Fibroblast of lung (primary cell): Measurements from ENCODE around the gene SMOC2. TPM values are rescaled to one million over a fixed set of nuclear protein-coding genes. Genes with fewer than 3 reads are reported as not detected.

Experiments
- DNase-seq, 2 donors: peaks; one replicate each; pipeline versions ENCODE4 v3.0.0 to v3.0.0-alpha.2; 2010; ENCODE audit warnings: low read depth in 2 of 2
- H2AFZ ChIP-seq: 2 replicates; pipeline ENCODE4 v1.5.1; 2012; ENCODE audit warnings: low read length, control low read depth, inconsistent platforms
- H3K27ac ChIP-seq: 2 replicates; pipeline ENCODE4 v1.5.1; 2011; ENCODE audit warnings: low read length, control low read depth; ENCODE audit not compliant: insufficient read depth
- H3K27me3 ChIP-seq: 2 replicates; pipeline ENCODE4 v1.5.1; 2011; ENCODE audit warnings: mild to moderate bottlenecking, low read length; ENCODE audit not compliant: control insufficient read depth, insufficient read depth
- H3K36me3 ChIP-seq: 2 replicates; pipeline ENCODE4 v1.5.1; 2011; ENCODE audit warnings: low read length; ENCODE audit not compliant: control insufficient read depth, insufficient read depth
- H3K4me1 ChIP-seq: 2 replicates; pipeline ENCODE4 v1.5.1; 2011; ENCODE audit warnings: low read length; ENCODE audit not compliant: control insufficient read depth, insufficient read depth; ENCODE audit errors: extremely low read depth
- H3K4me2 ChIP-seq: 2 replicates; pipeline ENCODE4 v1.5.1; 2011; ENCODE audit warnings: low read length, control low read depth; ENCODE audit not compliant: insufficient read depth; ENCODE audit errors: extremely low read depth
- H3K4me3 ChIP-seq, 4 experiments: fragments of 200-600 bp in 1 of 4; sonication (generic) in 1 of 4; replicated peaks in 1 of 4; 2 replicates each; pipeline ENCODE4 v1.5.1; 2011 to 2016; ENCODE audit warnings: low read length in 4 of 4, low read depth in 3 of 4, mild to moderate bottlenecking in 3 of 4, control low read depth in 2 of 4, inconsistent platforms in 1 of 4, mixed read lengths in 1 of 4; ENCODE audit not compliant: insufficient read depth in 1 of 4; ENCODE audit errors: control extremely low read depth in 1 of 4
- H3K79me2 ChIP-seq: 2 replicates; pipeline ENCODE4 v1.5.1; 2012; ENCODE audit warnings: mild to moderate bottlenecking, low read length, inconsistent platforms; ENCODE audit not compliant: control insufficient read depth, insufficient read depth
- H3K9ac ChIP-seq: 2 replicates; pipeline ENCODE4 v1.5.1; 2011; ENCODE audit warnings: mild to moderate bottlenecking, low read length, control low read depth; ENCODE audit not compliant: insufficient read depth
- H3K9me3 ChIP-seq: 2 replicates; pipeline ENCODE4 v1.5.1; 2012; ENCODE audit warnings: low read depth, low read length; ENCODE audit not compliant: control insufficient read depth, insufficient read depth
- H4K20me1 ChIP-seq: 2 replicates; pipeline ENCODE4 v1.5.1; 2011; ENCODE audit warnings: low read length; ENCODE audit not compliant: control insufficient read depth, insufficient read depth; ENCODE audit errors: extremely low read depth
- EZH2 ChIP-seq: IDR thresholded peaks from 2 replicates; pipeline ENCODE4 v1.5.1; 2012; ENCODE audit warnings: low read length, control low read depth, mild to moderate bottlenecking; ENCODE audit errors: missing control alignments
- polyA plus RNA-seq, 2 donors: library from polyadenylated mRNA; depleted of rRNA in 1 of 2; stranded (reverse) in 1 of 2; unstranded in 1 of 2; fragments of >200 nt; gene quantifications; 2 replicates each; pipeline ENCODE4 v1.2.1, GENCODE V29; 2011 to 2012; ENCODE audit warnings: missing spikeins in 1 of 2
- total RNA-seq: library from RNA; depleted of rRNA; stranded (reverse); fragments of >200 nt; gene quantifications from 2 replicates; pipeline ENCODE4 v1.2.1, GENCODE V29; 2014
- TF ChIP-seq, protein P1 (sequence below), 2 donors: IDR thresholded peaks in 1 of 2; conservative IDR thresholded peaks in 1 of 2; 1 replicate in 1 of 2; 2 replicates in 1 of 2; pipeline ENCODE4 v1.5.1; 2011 to 2012; ENCODE audit warnings: low read length in 2 of 2, control low read depth in 1 of 2, inconsistent platforms in 1 of 2, low read depth in 1 of 2, mild to moderate bottlenecking in 1 of 2

Gene SMOC2
- total and polyA plus RNA-seq, 2 donors (not counting 1 experiment from before 2014, with no cell fraction given): not detected

DNA sequence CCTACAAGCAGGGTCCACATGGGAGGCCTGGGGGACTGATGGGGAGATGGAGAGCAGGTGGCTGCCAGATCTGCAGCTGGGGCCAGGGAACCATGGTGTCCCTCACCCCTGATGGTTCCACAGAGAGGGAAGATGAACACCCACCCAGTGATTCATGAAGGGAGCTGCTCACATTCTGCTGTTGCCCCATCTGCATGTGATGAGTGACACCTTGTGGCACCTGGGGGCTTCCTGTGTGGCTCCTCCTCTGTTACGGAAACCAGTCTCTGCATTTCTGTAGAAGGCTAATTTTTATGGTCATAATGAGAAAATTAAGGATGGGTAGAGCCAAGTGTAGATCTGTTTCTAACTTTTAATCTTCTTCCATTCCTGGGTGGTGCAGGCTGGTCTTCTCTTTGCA, 217.1 kb downstream of the SMOC2 start:
- H3K4me1 ChIP-seq: no peaks in the 10 kb centered on the region
- H3K4me2 ChIP-seq: no peak overlapping the region
- H3K27ac ChIP-seq: no peak overlapping the region
- H3K4me3 ChIP-seq: no peak overlapping the region
- no peak for TF ChIP-seq EZH2
- TF ChIP-seq, protein P1, sequence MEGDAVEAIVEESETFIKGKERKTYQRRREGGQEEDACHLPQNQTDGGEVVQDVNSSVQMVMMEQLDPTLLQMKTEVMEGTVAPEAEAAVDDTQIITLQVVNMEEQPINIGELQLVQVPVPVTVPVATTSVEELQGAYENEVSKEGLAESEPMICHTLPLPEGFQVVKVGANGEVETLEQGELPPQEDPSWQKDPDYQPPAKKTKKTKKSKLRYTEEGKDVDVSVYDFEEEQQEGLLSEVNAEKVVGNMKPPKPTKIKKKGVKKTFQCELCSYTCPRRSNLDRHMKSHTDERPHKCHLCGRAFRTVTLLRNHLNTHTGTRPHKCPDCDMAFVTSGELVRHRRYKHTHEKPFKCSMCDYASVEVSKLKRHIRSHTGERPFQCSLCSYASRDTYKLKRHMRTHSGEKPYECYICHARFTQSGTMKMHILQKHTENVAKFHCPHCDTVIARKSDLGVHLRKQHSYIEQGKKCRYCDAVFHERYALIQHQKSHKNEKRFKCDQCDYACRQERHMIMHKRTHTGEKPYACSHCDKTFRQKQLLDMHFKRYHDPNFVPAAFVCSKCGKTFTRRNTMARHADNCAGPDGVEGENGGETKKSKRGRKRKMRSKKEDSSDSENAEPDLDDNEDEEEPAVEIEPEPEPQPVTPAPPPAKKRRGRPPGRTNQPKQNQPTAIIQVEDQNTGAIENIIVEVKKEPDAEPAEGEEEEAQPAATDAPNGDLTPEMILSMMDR (conservative IDR thresholded peaks at IDR 0.05 in 1 of 2, IDR thresholded peaks at IDR 0.05 in 1 of 2; ENCODE audit: low read depth in 1 of 2, low read length in 2 of 2): no peak
- no peak for DNase-seq
- H2AFZ ChIP-seq: no peak overlapping the region
- no peak overlapping the region for H3K9ac ChIP-seq
- H3K27me3 ChIP-seq: no peaks in the 10 kb centered on the region
- H3K9me3 ChIP-seq: no peaks in the 10 kb centered on the region
- no peaks in the 10 kb centered on the region for H4K20me1 ChIP-seq
- H3K79me2 ChIP-seq: no peaks in the 10 kb centered on the region
- H3K36me3 ChIP-seq: no peaks in the 10 kb centered on the region

DNA sequence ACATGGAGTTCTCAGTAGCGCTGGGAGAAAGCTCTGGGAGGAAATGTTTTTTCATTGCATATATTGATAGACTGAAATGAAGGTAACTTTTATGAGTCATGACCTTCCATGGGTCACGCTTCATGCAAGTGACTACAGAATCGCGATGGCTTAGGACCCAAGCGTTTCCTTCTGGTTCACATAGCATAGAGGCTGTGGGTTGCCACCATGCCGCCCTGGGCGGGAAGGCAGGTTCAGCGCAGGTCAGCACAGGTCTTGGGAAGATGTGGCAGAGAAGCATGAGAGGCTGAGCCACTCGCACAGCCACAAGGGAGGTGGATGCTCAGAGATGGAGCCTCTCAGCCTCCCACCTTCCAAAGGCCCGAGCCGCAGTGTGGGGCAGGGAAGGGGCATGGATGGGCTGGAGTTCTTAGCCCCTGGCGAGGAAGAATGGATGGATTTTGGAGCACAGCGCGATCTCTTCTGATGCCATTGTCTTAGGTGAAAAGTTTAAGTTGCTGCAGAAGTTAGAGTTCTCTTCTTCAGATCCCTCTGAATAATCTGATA, 219.5 kb downstream of the SMOC2 start:
- H3K79me2 ChIP-seq: no peaks in the 10 kb centered on the region
- no peak for DNase-seq
- H3K4me2 ChIP-seq: no peak overlapping the region
- no peak overlapping the region for H2AFZ ChIP-seq
- H3K9me3 ChIP-seq: no peaks in the 10 kb centered on the region
- H3K27me3 ChIP-seq: no peaks in the 10 kb centered on the region
- TF ChIP-seq, protein P1 (conservative IDR thresholded peaks at IDR 0.05 in 1 of 2, IDR thresholded peaks at IDR 0.05 in 1 of 2; ENCODE audit: low read depth in 1 of 2, low read length in 2 of 2): no peak
- no peaks in the 10 kb centered on the region for H4K20me1 ChIP-seq
- no peaks in the 10 kb centered on the region for H3K4me1 ChIP-seq
- no peak overlapping the region for H3K9ac ChIP-seq
- H3K27ac ChIP-seq: no peak overlapping the region
- no peak overlapping the region for H3K4me3 ChIP-seq
- no peaks in the 10 kb centered on the region for H3K36me3 ChIP-seq

DNA sequence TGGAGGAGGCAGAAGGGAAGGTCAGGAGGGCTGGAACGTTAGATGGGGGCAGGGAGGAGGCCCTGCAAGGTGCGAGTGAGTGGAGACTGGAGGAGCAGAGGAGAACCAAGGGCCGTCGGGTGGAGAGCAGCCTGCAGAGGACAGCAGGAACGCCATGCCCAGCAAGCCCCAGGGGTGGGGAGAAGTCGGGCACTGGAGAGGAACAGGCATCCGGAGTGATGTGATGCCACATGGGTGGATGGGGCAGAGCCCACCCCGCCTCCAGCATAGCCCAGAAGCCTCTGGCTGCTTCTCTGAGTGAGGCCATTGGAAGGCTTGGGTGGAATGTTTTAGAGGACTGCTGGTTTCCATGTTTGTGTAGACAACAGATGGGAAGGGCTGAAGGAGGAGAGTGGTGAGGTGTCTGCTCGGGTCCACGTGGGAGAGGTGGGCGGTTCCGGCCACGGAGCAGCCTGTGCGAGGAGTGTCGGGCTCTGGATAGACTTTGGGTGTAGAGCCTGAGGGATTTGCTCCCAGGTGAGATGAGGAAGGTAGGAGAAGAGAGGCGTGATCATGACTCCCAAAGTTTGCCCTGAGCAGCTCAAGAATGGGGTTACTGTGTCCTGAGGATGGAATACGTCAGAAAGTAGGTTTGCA, 221.4 kb downstream of the SMOC2 start:
- no peak overlapping the region for H3K9ac ChIP-seq
- H3K27ac ChIP-seq: no peak overlapping the region
- no peak for DNase-seq
- no peaks in the 10 kb centered on the region for H3K9me3 ChIP-seq
- no peaks in the 10 kb centered on the region for H3K79me2 ChIP-seq
- H4K20me1 ChIP-seq: no peaks in the 10 kb centered on the region
- H3K36me3 ChIP-seq: no peaks in the 10 kb centered on the region
- H2AFZ ChIP-seq: no peak overlapping the region
- H3K4me3 ChIP-seq: no peak overlapping the region
- no peaks in the 10 kb centered on the region for H3K27me3 ChIP-seq
- no peaks in the 10 kb centered on the region for H3K4me1 ChIP-seq
- TF ChIP-seq, protein P1 (conservative IDR thresholded peaks at IDR 0.05 in 1 of 2, IDR thresholded peaks at IDR 0.05 in 1 of 2; ENCODE audit: low read depth in 1 of 2, low read length in 2 of 2): no peak
- TF ChIP-seq EZH2: no peak
- H3K4me2 ChIP-seq: no peak overlapping the region
